NCI-H2196 treated with DMSO at 0.1 percent for 48 hours (cell line): Measurements from ENCODE around the gene PAX9.
"Not testable (repeated sequence)": the region's sequence is repeated elsewhere in the genome, so short reads cannot be mapped to it uniquely, and the experiment has no call there.

Source experiments
- DNase-seq: peaks from one replicate; lab custom pipeline; 2025; ENCODE audit not compliant: unreplicated experiment; lab: John Stamatoyannopoulos, UW

The PAX9 gene

DNA sequence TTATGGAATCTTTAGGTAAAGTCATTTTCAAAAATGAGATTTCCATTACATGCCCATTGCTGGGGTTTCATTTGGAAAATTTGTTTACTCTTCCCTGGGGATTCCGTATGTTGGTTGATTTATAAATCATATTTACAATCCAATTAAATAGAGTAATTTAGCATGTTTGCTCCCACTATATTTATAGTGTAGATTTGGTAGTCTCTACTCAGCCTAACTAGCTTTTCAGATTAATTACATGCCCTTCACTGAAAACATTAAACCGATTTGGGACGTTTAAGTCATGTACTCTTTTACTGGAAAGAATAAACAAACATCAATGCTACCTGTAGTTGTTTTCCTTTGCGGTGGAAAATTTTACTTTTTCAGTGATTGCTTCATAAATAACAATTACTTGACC lies 10.4 kb downstream of the PAX9 start:
- no peak for DNase-seq

DNA sequence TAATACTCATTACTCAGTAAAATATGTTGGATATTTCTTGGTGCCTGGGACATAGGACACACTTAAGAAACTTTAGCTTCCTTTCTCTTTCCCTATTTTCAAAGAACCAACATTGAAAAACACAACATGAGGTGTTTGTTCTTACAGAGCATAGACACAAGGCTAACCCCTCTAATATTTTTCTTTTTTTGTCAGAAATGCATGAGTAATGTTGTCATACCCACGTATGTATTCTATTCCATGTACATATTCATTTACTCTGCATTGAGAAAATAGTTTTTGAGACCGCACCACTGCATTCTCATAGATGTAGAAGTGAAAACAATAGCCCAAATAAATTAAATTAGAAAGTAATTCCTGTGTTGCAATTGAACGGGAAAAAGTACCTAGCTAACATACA lies 13.0 kb downstream of the PAX9 start:
- no peak for DNase-seq

DNA sequence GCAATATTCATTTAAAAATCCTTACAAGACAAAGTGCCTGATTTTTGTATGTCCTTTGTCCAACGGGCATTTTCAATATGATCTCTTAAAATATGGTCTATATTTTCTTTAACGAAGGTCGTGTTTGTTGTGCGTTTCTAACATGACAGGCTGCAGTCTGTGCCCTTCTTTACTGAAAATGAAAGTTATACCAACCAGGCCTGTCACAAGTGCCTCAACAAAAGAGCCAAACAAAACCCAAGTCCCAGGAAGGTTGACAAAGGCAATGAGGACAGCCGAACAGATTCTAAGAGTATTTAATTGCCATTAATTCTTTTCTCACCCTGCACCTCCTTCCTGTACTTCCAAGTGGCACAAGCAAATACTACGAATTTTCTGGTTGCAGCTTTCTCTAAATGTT lies 13.9 kb downstream of the PAX9 start:
- no peak for DNase-seq

DNA sequence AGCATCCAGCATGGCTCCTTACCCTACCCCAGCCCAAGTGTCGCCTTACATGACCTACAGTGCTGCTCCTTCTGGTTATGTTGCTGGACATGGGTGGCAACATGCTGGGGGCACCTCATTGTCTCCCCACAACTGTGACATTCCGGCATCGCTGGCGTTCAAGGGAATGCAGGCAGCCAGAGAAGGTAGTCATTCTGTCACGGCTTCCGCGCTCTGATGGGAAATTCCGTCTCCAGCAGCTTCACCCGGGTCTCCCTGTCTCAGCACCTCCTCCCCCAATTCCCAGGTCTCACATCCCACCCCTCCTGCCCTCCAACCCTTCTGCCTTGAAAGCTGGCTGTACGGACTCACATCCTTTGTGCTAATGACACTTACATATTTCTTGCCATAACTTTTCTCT lies 14.6 kb downstream of the PAX9 start:
- DNase-seq = no peak

DNA sequence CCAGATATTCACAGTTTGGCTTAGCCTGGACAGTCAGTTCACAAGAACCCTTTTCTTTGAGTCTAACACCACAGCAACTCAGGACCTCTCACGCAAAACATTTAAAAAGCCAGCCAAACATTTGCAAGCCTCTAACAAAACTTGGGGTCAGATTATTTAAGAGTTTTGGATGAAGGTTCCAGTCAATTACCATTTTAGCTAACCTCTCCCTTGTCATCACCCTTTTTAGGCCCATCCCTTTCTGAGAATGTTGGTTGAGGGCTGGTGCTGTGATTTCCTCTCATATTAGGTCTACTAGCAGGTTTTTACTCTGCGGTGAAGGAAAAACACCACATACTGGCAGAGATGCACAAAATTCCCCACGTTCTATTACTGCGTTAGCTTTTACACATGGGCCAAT lies 20.7 kb downstream of the PAX9 start:
- DNase-seq = no peak

DNA sequence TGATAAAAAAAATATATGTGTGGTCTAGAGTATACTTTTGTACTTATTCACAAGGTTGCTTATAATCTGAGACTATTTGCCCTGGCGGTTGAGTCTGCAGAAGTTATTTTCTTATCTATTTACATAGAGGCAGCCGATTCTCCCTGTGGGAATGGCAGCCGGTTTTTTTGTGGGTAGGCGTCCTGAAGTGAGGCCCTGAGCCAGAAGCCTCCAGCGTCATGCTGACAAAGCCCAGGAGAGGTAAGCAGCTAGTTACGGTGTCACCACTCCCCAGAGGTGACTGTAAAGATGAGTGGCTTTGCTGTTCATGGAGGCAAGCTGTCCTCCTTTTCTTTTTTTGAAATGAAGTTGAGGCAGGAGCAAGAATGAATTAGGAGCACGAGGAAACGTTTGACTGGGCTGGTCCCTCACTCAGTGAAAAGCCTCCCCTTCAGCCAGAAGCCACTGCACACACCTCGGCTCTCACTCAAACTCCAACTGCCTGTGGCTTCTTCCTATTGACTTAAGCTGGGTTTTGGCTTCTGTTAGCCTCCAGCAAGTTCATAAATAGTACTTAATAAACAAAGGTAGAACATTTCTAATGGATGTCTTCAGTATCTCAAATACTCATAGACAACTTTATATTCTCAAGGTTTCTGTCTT lies 21.5 kb downstream of the PAX9 start:
- DNase-seq = no peak

DNA sequence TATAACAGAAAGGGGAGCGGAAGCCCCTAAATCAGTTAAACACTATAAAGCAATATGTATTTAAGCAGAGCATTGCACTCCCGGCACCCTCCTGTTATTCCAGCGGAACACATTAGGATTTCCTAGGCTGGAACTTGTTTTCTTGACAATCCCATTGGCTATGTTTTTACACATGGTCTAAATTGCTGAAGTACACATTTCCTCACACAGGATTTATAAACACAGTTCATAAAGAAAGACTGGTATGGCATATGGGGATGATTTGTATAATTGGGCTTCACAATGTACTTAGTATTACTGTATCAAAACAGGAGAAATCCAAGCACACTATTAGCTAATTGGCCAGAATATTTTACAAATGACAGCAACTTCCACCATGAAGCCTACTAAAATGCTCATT lies 23.3 kb downstream of the PAX9 start:
- no peak for DNase-seq

DNA sequence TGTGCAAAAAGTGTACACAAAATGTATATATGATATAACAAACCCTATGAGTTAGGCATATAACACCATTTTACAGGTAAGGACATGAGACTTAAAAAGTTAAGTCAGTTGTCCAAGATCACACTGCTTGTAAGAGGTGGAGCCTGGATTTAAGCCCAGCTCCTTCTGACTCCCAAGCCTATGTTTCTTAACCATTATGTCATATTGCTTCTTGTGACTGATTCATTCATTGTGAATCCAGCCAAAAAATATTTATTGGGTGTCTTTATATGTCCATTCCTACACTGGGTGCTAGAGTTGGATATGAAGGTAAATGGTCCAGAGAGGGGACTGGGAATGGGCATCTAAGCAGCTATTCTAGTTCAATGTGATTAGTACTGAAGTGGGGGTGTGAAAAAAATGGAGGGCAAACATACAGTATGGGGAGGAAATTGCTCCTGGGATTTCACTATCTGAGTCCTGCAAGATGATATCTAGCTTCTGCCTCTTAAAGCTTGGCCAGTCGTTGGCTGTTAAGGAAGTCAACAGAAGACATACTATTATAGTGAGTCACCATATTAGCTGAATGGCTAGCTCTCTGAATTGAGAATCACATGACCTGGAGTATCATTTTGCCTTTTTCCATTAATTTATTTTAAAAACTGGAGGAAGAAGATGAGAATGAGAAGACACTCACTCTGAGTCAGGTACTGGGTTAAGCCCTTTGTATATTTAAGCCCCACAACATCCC lies 28.8 kb downstream of the PAX9 start:
- DNase-seq = peak; percentile 58

DNA sequence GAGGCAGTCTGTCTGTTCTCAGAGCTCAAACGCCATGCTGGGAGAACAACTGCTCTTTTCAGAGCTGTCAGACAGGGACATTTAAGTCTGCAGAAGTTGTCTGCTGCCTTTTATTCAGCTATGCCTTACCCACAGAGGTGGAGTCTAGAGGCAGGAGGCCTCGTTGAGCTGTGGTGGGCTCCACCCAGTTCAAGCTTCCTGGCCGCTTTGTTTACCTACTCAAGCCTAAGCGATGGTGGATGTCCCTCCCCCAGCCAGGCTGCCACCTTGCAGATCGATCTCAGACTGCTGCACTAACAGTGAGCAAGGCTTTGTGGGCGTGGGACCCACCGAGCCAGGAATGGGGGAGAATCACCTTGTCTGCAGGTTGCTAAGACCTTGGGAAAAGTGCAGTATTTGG lies 37.8 kb downstream of the PAX9 start:
- not testable (repeated sequence) for DNase-seq

DNA sequence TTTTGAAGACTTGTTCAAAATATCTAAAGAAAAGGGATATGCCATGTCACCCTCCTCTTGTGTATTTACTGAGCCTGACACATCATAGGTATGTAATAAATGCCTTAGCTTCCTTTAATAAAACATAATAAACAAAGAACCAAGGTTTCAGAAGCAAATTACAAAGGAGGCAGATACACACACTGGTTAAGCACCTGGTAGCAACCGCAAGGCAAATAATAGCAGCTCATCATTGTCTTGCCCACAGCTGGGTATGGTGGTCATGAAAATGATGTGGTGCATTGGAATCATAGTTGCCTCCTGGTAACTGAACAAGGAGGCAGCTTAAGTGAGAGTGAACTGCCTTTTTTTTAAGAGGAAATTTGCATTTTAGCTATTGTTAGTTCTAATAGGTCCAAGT lies 39.0 kb downstream of the PAX9 start:
- DNase-seq = no peak

DNA sequence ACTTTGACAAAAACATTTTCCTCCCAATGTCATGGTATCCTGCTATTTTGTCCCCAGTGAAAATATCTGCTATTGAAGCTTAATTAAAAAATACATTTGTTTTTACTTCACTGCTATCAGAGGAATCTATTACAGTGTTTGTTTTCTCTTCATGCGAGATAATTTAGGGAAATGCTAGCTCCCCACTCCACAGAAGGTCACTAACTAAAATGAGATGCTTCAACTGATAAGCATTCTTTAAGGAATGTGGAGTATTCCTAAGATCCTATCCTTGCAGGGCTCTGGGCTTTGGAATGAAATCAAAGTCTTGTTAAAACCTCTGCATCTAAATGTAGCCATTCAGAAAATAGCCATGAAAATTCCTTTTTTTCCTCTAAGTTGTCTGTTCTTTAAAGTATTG lies 39.5 kb downstream of the PAX9 start:
- DNase-seq = no peak

DNA sequence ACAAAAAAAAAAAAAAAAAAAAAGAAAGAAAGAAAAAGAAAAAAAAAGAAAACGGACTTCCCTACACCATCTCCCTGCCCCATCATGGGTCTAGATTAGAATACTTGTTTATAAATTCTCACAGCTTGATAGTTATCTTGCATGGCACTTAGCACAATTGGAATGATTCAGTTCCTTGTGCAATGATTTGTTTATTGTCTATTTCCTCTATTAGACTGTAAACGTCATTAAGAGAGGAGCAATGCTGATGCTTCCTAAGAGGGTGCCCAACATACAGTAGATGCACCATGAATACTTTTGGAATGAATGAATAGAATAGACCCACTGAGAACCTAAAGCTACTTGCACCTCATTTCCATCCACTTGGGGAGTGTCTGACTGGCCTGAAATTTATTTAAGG lies 40.8 kb downstream of the PAX9 start:
- DNase-seq = no peak

DNA sequence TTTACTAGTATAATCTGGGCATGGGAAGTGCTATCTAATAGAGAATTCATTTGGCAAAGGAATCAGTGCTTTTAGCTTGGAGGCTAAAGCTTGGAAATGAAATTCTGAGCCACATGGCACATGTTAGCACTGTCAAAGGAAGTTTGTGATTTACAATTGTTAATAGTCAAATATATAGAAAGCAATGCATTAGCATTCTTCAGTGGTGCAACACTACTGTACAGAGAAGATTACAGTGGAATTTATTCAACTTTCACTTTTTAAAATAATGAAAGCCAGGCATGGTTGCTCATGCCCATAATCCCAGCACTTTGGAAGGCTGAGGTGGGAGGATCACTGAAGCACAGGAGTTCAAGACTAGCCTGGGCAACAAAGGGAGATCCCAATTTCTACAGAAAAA lies 45.9 kb downstream of the PAX9 start:
- no peak for DNase-seq

DNA sequence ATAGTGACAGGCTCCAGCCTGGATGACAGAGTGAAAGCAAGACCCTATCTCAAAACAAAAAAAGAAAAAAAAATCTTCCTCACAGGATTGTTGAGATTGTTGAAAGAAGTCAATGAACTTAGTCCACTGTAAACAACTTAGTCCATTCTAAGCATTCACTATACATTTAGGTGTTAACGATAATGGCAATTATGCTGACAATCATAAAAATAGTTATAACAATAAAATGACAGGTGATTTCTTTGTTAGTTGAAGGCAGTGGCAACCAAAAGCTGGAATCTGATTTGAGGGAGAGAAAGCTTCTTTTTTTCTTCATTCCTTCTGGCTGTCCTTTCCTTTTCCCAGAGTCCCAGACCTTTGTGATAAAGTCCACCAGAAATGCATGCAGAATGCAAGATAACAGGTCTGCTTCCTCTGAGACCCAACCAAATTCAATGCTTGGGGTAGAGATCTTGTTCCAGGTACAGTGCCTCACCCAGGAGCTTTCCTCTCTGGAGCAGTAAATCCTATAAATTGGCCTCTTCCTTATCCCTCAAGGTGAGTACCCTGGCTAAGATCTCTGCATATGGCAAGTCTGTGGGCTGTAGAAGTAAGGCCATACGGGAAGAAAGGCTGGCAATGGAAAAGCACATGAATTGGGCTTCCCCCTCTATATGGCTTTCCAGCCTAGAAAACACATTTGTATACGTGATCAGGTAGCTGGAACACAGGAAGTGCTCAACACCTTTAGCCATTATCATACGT lies 52.5 kb downstream of the PAX9 start:
- DNase-seq = no peak

DNA sequence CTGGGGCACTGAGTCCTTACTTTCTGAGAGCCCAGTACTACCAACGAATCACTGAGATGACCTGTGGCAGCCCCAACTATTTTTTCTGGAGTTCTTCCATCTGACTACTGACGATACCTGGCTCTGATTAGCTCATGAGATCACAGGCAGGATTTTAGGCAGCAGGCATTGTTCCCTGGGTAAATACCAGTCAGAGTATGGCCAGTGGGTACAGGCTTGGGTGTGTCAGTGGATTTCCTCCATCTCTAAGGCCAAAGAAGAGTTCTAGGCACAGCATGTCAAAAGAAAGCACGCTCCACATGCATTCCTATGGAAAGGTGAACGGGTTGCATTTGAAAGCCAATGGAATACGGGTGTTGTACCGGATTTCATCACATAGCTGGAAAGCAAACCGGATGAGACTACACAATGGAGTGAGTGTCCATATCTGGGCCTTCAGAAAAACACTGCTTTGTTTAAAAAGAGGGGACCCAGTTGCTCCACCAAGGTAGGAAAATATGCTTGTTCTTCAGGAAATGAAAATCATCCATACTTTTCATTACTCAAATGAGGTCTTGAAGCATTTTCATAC lies 55.0 kb downstream of the PAX9 start:
- DNase-seq = no peak

DNA sequence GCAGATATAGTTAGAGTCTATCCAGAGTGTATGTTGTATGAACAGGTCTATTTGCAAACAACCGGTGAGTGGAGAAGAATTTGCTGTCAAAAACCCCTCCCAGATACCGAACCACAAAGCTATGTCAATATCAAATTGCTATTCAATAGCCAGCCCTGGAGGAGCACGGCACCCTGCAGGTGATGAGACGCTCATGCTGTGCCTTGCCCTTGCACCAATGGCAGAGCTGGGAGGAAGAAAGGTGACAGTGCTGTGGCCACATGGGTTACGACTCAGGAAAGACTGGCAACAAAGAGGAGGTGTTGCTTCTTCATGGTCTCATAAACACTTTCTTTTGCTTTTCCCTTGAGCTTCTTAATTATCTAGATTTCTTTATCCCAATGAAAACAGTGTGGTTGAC lies 55.7 kb downstream of the PAX9 start:
- DNase-seq = no peak

DNA sequence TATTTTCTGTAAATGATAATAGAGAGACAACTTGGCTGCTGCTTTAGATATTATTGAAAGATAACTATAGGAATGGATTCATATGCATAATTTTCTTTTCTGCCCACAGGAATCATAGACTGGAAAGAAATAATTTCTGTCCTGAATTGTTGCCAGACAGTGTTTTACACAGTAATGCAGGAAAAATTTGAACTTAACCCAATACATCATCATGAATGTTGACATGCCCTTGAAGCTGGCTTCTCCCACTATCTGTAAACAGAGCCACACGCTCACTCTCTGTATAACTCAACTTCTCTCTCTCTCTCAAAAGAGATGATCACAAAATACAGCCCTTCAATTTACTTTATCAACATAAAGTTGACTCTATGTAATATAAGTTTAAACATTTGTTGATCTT lies 56.6 kb downstream of the PAX9 start:
- DNase-seq = no peak

DNA sequence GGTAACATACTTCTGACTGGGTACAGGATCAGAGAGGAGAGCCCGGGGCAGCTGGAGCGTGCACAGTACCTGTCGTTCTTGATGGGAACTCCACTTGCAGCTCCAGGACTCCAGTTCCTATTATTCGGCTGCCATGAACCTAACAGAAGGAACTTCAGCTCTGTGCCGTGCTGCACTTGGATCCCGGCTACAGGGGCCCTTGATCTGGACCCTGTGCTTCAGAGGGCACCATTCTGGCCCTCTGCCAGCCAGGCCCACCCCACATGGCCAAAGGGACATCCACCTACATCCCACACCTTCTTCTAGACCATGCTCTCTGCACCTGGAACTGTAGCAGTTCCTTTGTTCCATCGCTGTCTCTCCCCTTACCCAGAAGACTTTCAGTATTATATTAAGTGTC lies 58.2 kb downstream of the PAX9 start:
- no peak for DNase-seq

DNA sequence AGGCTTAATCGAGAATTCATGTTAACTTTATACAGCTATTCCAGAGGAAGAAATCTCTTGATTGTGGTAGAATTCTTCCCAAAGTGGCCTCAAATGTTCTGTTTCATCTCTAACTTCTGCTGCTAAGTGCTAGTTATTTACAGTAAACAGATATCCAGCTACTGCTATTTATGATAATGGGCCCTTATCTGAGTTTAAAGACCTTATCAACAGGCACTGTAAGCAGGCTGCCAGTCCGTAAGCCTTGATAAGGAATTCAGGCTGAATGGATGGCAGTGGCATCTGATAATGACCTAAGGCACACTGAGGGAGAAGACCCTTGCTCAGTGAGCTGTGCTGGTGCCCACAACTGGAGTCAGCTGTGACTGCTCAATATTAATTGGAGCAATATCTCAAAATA lies 59.0 kb downstream of the PAX9 start:
- DNase-seq = no peak

DNA sequence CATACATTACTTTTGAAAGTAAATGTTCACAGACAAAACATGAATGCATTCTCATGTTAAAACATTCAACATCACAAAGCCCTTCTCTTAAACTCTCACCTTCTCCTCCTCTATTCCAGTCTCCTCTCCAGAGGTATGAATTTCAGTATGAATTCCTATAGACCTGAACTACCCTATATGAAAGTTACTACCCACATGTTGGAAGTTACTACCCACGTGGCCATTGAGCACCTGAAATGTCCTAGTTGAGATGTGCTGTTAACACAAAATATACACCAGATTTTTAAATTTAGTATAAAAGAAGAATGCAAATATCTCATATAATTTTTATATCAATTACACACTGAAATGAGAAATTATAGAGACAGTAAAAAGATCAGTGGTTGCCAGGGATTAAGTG lies 60.2 kb downstream of the PAX9 start:
- no peak for DNase-seq

DNA sequence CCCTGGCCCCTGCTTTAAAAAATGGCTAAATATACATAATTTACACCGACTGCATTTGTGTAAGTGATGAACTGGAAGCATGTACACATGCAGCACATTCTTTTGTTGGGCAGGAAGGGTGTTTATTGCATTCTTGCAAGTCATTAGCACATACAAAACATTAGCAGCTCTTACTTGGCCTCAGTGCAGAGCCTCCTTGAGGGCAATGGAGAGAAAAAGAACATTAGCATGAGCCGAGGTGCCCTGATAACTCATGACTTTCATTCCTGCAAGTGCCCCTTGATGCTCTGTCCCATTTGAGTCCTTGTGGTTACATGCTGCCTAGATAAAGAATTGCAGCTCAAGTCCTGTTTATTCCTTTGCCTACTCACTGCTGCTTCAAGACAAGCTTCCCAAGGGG lies 61.9 kb downstream of the PAX9 start:
- DNase-seq = no peak

DNA sequence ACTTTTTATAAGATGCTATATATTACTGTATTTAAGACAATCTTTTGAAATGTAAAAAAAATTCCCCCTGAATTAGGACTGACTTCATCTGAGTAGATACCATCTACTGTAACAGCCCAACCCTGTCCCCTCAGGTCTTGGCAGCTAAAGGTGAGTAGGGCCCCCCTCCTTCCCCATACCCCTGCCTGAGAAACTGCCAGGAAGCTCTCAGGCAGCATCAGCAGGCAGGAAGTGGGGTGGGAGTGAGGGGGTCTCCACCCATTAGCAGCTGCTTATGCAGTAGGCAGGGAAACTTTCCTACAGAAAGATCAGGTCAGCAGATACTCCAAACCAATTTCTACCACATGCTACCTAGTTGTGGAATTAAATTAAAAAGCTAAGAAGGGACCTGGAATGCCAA lies 62.5 kb downstream of the PAX9 start:
- no peak for DNase-seq
